Activated naive CD8-positive, alpha-beta T cell treated with anti-CD3 and anti-CD28 coated beads, Interleukin-2, amount 50 U/mL, for 24 hours (primary cell): ENCODE measurements around the gene CCDC90B.
"Not testable (repeated sequence)": the region's sequence is repeated elsewhere in the genome, so short reads cannot be mapped to it uniquely, and the experiment has no call there.

ENCODE experiments used
- ATAC-seq: fragments of 150-1000 bp; cut with Tn5 transposase; one replicate; pipeline ENCODE4 v1.10.0; 2021
- DNase-seq: peaks from one replicate; pipeline ENCODE4 v3.0.0; 2021
- H3K27ac Mint-ChIP-seq: one replicate; pipeline ENCODE4 v1.8.0; 2021; ENCODE audit warnings: mild to moderate bottlenecking, mixed read lengths
- H3K27me3 Mint-ChIP-seq: one replicate; pipeline ENCODE4 v1.8.0; 2021; ENCODE audit warnings: mixed read lengths
- H3K36me3 Mint-ChIP-seq: one replicate; pipeline ENCODE4 v1.8.0; 2021; ENCODE audit warnings: low read depth, mixed read lengths
- H3K4me1 Mint-ChIP-seq: one replicate; pipeline ENCODE4 v1.8.0; 2021; ENCODE audit warnings: mixed read lengths
- H3K4me3 Mint-ChIP-seq: one replicate; pipeline ENCODE4 v1.8.0; 2021; ENCODE audit warnings: mild to moderate bottlenecking, moderate library complexity, mixed read lengths
- H3K9me3 Mint-ChIP-seq: one replicate; pipeline ENCODE4 v1.8.0; 2021; ENCODE audit warnings: mixed read lengths

CCDC90B gene

DNA sequence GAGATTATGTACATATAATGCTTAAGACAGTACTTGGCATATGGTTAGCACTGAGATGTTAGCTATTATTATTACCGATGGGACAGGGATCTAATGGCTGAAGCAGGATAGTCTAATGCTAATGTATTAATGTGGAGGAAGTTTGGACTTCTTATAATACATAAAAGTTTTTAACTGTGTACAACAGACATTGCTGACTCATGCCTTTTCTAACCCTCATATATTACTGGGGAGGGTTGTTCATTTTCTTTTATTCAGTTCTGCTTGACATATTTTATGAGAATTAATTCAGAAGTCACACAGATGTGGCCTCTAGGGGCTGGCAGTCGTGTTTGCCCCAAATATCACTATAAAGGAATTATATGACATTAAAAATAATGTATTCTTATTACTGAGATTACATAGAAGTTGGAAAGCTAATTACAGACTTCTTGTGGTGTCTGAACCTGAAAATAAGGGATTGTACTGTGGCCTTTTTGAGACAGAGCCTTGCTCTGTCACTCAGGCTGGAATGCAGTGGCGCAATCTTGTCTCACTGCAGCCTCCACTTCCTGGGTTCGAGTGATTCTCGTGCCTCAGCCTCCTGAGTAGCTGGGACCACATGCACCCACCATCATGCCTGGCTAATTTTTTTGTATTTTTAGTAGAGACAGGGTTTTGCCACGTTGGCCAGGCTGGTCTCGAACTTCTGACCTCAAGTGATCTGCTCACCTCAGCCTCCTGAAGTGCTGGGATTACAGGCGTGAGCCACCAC, 10.1 kb downstream of the CCDC90B start:
- H3K4me1 Mint-ChIP-seq, result peaks cover 9% of the 10 kb centered on the region

DNA sequence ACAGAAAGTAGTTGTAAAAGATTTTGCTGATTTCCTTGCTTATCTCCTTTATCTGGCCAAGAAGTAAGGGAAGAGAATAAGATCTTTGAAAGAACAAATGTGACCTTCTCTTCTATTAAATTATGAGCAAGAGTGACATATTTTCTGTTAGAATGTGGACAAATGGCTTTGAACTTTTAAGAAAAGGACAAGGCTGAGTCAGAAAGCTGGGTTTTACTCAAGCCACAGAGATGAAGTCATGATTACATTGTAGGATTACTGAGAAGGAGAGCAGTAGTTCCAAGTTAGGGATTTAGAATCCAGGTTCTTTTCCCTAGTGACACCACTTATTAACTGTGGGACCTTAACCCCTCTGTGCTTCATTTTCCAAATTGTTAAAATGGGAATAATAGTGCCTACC, 13.5 kb downstream of the CCDC90B start:
- peaks cover 19% of the 10 kb centered on the region for H3K4me1 Mint-ChIP-seq
- DNase-seq, result no peak
- ATAC-seq, result peak; percentile 78
- no peak overlapping the region for H3K27ac Mint-ChIP-seq
- no peaks in the 10 kb centered on the region for H3K27me3 Mint-ChIP-seq
- no peak overlapping the region for H3K4me3 Mint-ChIP-seq
- no peaks in the 10 kb centered on the region for H3K9me3 Mint-ChIP-seq
- H3K36me3 Mint-ChIP-seq, result peaks cover 54% of the 10 kb centered on the region

More for the DNA sequence above, 10.1 kb downstream of the CCDC90B start:
- no peak for DNase-seq
- Mint-ChIP-seq H3K27ac (no peak overlapping the region), H3K36me3 (peaks cover 43% of the 10 kb centered on the region), H3K27me3 (no peaks in the 10 kb centered on the region), H3K4me3 (no peak overlapping the region), H3K9me3 (no peaks in the 10 kb centered on the region)
- no peak for ATAC-seq

DNA sequence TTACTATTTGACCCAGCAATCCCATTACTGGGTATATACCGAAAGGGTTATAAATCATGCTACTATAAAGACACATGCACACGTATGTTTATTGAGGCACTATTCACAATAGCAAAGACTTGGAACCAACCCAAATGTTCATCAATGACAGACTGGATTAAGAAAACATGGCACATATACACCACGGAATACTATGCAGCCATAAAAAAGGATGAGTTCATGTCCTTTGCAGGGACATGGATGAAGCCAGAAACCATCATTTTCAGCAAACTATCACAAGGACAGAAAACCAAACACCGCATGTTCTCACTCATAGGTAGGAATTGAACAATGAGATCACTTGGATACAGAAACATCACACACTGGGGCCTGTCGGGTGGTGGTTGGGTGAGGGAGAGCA, 14.4 kb downstream of the CCDC90B start:
- Mint-ChIP-seq H3K36me3 (peaks cover 52% of the 10 kb centered on the region), H3K4me1 (peaks cover 19% of the 10 kb centered on the region)
- ATAC-seq, H3K27me3 Mint-ChIP-seq, H3K4me3 Mint-ChIP-seq, H3K27ac Mint-ChIP-seq, DNase-seq, H3K9me3 Mint-ChIP-seq: not testable (repeated sequence)

DNA sequence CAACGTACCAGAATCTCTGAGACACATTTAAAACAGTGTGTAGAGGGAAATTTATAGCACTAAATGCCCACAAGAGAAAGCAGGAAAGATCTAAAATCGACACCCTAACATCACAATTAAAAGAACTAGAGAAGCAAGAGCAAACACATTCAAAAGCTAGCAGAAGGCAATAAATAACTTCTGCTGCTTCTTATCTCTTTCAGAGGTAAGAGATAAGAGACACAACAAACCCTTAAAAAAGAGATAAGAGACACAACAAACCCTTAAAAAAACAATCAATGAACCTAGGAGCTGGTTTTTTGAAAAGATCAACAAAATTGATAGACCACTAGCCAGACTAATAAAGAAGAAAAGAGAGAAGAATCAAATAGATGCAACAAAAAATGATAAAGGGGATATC, 17.1 kb downstream of the CCDC90B start:
- not testable (repeated sequence) for H3K9me3 Mint-ChIP-seq, ATAC-seq, H3K27me3 Mint-ChIP-seq, H3K27ac Mint-ChIP-seq, H3K4me3 Mint-ChIP-seq, DNase-seq
- peaks cover 53% of the 10 kb centered on the region for H3K36me3 Mint-ChIP-seq
- peaks cover 19% of the 10 kb centered on the region for H3K4me1 Mint-ChIP-seq

DNA sequence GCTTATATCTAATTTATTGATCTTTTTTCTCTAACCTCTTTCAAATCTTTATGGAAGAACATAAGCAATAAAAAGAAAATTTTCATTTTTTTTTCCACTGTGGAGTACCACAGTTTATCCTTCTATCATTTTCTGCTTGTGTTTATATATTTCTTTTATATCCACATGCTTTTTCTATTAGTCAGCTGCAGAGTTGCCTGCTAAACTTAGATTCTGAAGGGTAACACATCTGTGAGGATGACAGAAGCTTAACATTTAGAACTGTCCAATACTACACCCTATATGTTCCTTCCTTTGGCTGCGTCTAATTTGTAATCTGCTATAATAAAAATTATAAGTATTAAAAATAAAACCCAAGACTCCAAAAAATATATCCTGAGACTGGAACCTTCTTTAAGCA, 20.8 kb downstream of the CCDC90B start:
- ATAC-seq (no peak), DNase-seq (no peak)
- Mint-ChIP-seq H3K4me3 (no peak overlapping the region), H3K36me3 (peaks cover 28% of the 10 kb centered on the region), H3K27ac (no peak overlapping the region), H3K4me1 (peaks cover 11% of the 10 kb centered on the region), H3K27me3 (no peaks in the 10 kb centered on the region), H3K9me3 (no peaks in the 10 kb centered on the region)

DNA sequence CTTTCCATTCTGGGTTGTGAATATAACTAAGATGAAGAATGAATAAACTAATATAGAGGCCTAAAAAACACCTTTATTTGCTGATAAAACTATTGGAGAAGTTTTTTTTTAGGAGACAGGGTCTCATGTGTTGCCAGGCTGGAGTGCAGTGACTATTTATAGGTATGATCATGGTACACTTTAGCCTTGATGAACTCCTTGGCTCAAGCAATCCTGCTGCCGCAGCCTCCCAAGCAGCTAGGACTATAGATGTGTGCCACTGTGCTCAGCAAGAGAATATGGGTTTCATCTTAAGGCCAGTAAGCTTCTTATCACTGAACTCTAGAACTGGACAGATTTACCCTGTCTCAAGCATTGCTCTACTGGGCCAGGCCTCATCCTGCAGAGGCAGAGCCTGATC, 26.6 kb downstream of the CCDC90B start:
- no peaks in the 10 kb centered on the region for H3K4me1 Mint-ChIP-seq
- H3K36me3 Mint-ChIP-seq, result peaks cover 7% of the 10 kb centered on the region
- H3K4me3 Mint-ChIP-seq, result no peak overlapping the region
- H3K27me3 Mint-ChIP-seq, result no peaks in the 10 kb centered on the region
- ATAC-seq, result no peak
- no peak for DNase-seq
- H3K27ac Mint-ChIP-seq, result no peak overlapping the region
- H3K9me3 Mint-ChIP-seq, result no peaks in the 10 kb centered on the region

DNA sequence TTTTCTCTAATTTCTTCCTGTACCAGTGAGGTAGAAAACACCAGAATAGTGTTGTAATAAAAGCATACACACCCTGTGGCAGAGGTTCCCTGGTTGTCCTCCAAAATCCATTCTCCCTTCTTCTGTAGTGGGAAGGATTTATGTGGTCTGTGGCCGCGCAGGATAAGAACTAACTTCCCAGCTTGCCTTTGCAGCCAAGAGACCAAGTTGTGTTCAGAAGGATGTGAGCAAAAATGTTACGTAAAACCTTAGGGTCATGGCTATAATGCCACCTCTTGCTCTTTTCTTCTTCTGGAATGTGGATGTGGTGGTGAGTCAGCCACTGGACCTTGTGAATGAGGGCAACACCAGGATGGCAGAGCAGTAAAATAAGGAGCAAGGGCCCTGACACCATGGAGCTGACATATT, 28.4 kb downstream of the CCDC90B start:
- ATAC-seq (no peak), DNase-seq (no peak)
- Mint-ChIP-seq H3K4me3 (no peak overlapping the region), H3K4me1 (no peaks in the 10 kb centered on the region), H3K36me3 (peaks cover 3% of the 10 kb centered on the region), H3K9me3 (no peaks in the 10 kb centered on the region), H3K27ac (no peak overlapping the region), H3K27me3 (no peaks in the 10 kb centered on the region)

DNA sequence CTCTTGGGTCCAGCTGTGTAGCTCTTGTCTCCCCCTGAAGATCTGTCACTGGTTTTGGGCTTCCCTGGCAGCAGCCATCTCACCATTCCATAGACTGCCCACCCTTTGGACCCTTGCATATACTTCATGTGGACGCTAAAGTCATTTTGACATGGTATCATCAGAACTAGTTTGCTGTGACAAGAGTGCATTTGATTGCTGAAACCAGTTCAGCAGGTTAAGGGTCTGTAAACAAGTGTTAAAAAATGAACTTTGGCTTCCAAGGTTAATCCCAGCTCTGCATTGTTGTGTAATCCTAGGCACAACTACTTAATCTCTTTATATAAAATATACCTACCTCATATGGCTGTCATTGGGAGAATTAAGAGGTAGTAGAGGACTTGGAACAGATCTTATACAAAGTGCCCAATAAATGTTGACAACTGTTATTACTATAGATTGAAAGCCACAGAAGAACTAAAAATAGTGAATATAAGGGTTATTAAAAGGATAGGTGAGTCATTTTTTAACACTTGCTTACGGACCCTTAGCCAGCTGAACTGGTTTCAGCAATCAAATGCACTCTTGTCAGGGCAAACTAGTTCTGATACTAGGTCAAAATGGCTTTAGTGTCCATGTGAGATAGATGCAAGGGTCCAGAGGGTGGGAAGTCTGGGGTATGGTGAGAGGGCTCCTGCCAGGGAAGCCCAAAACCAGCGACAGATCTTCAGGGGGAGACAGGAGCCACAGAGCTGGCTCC, 29.4 kb downstream of the CCDC90B start:
- DNase-seq (no peak), ATAC-seq (no peak)
- H3K27me3 Mint-ChIP-seq, result no peaks in the 10 kb centered on the region
- H3K4me3 Mint-ChIP-seq, result no peak overlapping the region
- H3K9me3 Mint-ChIP-seq, result no peaks in the 10 kb centered on the region
- H3K4me1 Mint-ChIP-seq, result no peaks in the 10 kb centered on the region
- H3K27ac Mint-ChIP-seq, result no peak overlapping the region
- peaks cover 3% of the 10 kb centered on the region for H3K36me3 Mint-ChIP-seq

DNA sequence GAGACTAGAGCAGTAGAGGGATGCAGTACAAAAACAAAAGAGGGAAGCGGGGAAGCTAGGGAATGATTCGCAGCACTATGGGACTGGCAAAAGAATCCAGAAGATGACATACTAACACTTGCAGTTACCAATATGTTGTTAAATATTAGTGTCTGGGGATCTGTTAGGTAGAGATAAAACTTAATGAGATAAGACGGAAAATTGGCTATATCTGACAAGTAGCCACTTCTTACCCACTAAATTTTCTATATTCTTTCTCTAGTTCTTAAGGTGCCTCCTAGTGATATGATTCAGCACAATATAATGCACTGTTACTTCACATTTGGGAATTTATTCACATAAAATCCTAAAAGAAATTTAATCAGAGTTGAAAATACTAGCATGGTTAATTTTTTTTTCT, 30.8 kb downstream of the CCDC90B start:
- H3K36me3 Mint-ChIP-seq, result no peaks in the 10 kb centered on the region
- no peak for DNase-seq

DNA sequence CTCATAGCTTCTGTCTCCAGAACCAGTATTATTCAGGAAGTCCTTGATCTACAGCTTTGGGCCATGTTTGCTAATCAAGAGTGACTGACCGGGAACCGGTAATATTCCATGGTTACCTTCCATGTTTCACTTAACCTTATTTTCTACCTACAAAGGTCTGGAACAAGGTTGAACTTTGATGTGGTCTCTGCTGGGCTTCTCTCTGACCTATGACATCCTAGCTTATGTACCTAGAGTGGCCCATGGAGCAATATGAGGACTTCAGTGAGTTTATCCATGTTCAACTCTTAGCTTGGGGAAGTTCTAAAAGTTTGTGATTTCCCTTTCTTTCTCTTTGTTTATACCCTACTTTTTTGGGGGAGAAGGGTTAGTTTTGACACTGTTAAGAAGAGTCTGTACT, 33.2 kb downstream of the CCDC90B start:
- Mint-ChIP-seq H3K27ac (no peak overlapping the region), H3K27me3 (no peaks in the 10 kb centered on the region)
- ATAC-seq, result no peak

More for the DNA sequence above, 30.8 kb downstream of the CCDC90B start:
- no peak for ATAC-seq
- Mint-ChIP-seq H3K27me3 (no peaks in the 10 kb centered on the region), H3K27ac (no peak overlapping the region), H3K4me3 (no peak overlapping the region), H3K9me3 (no peaks in the 10 kb centered on the region), H3K4me1 (no peaks in the 10 kb centered on the region)

DNA sequence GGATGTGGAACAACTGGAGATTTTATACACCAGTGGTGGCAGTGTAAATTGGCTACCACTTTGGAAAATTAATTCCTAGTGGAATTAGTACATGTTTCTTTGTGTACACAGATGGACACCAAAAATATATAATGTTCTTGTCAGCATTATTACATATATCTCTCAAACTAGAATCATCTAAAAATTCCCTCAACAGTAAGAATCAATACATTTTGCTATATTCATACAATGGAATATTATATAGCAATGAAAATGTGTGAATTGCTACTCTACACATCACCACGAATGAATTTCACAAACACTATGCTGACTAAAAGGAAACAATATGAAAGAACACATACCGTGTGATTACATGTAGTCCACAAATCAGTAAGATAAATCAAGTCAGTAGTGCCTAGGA, 33.9 kb downstream of the CCDC90B start:
- H3K27me3 Mint-ChIP-seq, result no peaks in the 10 kb centered on the region
- no peak overlapping the region for H3K27ac Mint-ChIP-seq

More for the DNA sequence above, 33.2 kb downstream of the CCDC90B start:
- Mint-ChIP-seq H3K4me3 (no peak overlapping the region), H3K9me3 (no peaks in the 10 kb centered on the region), H3K36me3 (no peaks in the 10 kb centered on the region), H3K4me1 (no peaks in the 10 kb centered on the region)
- no peak for DNase-seq

DNA sequence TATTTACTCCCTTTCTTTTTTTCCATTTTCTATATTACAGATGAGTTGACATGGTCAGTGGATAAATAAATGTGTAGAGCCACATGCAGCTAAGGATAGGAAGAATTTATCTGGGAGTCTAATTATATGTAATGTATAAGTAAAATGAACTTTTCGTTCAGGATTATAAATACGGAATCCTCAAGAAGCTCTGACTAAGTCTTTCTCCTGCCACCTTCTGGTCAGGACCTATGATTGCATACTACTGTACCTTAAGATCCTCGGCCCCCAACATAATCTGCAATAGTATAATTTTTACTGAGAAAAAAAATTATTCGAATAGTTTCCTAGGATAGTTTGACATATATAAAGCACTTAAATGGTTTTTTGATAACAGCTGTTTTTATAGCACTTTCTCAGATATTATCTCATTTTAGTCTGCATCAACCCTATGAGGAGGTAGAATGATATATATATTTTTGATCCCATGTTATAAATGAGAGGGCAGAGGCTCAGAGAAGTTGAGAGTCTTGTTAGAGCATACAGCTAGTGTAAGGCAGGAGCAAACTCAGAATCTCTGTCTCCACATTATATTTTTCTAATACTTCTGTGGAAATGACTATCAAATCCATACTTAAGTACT, 36.1 kb downstream of the CCDC90B start:
- DNase-seq, result no peak
- Mint-ChIP-seq H3K9me3 (no peaks in the 10 kb centered on the region), H3K27ac (no peak overlapping the region), H3K4me3 (no peak overlapping the region), H3K36me3 (no peaks in the 10 kb centered on the region), H3K4me1 (no peaks in the 10 kb centered on the region), H3K27me3 (no peaks in the 10 kb centered on the region)
- no peak for ATAC-seq

More for the DNA sequence above, 33.9 kb downstream of the CCDC90B start:
- no peak for DNase-seq
- H3K9me3 Mint-ChIP-seq, result no peaks in the 10 kb centered on the region
- H3K4me1 Mint-ChIP-seq, result no peaks in the 10 kb centered on the region
- H3K4me3 Mint-ChIP-seq, result no peak overlapping the region
- no peak for ATAC-seq
- no peaks in the 10 kb centered on the region for H3K36me3 Mint-ChIP-seq

DNA sequence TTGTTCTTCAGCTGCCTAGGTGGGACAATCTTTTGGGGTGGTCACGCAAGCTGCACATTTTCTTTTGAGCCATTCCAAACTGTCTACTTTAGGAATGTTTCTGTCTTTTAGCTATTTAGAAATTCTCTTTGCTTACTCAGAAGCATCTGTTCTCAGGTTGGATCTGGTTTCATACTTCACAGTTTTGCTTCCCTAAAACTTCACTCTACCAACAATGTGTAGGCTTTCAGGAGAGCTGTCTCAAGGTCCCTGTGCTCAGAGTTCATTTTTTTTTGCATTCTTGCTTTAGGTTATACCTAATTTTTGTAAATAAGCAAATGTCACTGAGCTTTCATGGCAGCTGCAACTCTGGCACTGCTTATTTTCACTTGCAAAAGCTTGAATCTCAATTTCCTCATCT, 36.7 kb downstream of the CCDC90B start:
- no peaks in the 10 kb centered on the region for H3K9me3 Mint-ChIP-seq
- DNase-seq (no peak), ATAC-seq (no peak)
- no peak overlapping the region for H3K27ac Mint-ChIP-seq
- no peak overlapping the region for H3K4me3 Mint-ChIP-seq
- H3K27me3 Mint-ChIP-seq, result no peaks in the 10 kb centered on the region
- no peaks in the 10 kb centered on the region for H3K36me3 Mint-ChIP-seq
- H3K4me1 Mint-ChIP-seq, result no peaks in the 10 kb centered on the region

DNA sequence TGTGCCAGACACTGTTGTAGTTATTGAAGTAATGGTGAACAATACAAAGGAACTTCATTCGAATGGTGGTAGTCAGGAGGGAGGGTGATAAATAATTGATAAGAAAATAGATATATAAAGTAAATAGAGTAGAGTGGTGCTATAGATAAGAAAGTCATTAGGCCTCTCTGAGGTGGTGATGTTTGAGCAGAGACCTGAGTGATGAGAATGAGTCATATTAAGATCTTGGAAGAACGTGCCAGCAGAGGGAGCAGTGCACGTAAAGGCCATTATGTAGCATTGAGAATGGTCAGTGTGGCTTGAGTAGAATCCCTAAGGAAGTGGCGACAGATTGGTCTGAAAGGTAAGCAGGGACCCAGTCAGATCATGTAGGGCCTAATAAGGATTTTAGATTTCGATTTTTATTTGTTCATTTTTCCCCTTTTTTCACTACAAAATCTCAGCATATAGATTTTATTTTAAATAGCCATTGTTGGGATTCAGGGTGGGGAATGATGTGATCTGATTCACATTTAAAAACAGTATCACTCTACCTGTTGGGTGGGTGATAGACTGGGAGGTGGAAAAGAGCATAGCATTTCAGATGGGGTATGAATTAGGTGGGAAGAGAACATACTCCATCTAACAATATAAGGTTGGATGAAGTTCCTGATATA, 44.7 kb downstream of the CCDC90B start:
- Mint-ChIP-seq H3K9me3 (no peaks in the 10 kb centered on the region), H3K36me3 (no peaks in the 10 kb centered on the region), H3K27ac (no peak overlapping the region), H3K27me3 (no peaks in the 10 kb centered on the region), H3K4me1 (no peaks in the 10 kb centered on the region), H3K4me3 (no peak overlapping the region)
- DNase-seq (peak; percentile 7), ATAC-seq (peak; percentile 59)
